ENCODE results near the gene GPATCH2L.

- no peak for TF ChIP-seq ZNF384 (IDR thresholded peaks at IDR 0.05)
- TF ChIP-seq BHLHE40 (IDR thresholded peaks at IDR 0.05; ENCODE audit: borderline replicate concordance) = no peak
- no peak for TF ChIP-seq LEF1 (IDR thresholded peaks at IDR 0.05; ENCODE audit: borderline replicate concordance)
Observed at GRCh38 chr14:76232800-76233199, 81.1 kb downstream of the GPATCH2L start.

Data from HEK293T (cell line).